ENCODE results near the gene CSNK1A1.

- TF ChIP-seq CTCF (IDR thresholded peaks at IDR 0.05) (no peak), POLR2AphosphoS5 (IDR thresholded peaks at IDR 0.05) (no peak), POLR2A (IDR thresholded peaks at IDR 0.05) (no peak)
Observed at GRCh38 chr5:149594206-149594895, 43.1 kb upstream of the CSNK1A1 start.
